ENCODE data around the gene OPCML.

GRCh38 chr11:132541794-132542193, 990.5 kb downstream of the OPCML start:
- no peak for TF ChIP-seq POLR2AphosphoS5 (IDR thresholded peaks at IDR 0.05; ENCODE audit: insufficient read depth in 1 of 2, low read depth in 1 of 2)
- TF ChIP-seq, protein P1, sequence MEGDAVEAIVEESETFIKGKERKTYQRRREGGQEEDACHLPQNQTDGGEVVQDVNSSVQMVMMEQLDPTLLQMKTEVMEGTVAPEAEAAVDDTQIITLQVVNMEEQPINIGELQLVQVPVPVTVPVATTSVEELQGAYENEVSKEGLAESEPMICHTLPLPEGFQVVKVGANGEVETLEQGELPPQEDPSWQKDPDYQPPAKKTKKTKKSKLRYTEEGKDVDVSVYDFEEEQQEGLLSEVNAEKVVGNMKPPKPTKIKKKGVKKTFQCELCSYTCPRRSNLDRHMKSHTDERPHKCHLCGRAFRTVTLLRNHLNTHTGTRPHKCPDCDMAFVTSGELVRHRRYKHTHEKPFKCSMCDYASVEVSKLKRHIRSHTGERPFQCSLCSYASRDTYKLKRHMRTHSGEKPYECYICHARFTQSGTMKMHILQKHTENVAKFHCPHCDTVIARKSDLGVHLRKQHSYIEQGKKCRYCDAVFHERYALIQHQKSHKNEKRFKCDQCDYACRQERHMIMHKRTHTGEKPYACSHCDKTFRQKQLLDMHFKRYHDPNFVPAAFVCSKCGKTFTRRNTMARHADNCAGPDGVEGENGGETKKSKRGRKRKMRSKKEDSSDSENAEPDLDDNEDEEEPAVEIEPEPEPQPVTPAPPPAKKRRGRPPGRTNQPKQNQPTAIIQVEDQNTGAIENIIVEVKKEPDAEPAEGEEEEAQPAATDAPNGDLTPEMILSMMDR (IDR thresholded peaks at IDR 0.05): no peak

Data from vagina (tissue), 2 donors.